Tibial nerve (tissue), 4 donors: ENCODE results near the gene RNF215. TPM values are rescaled to one million over a fixed set of nuclear protein-coding genes. Genes with fewer than 3 reads are reported as not detected.

ENCODE experiments used
- DNase-seq, 2 donors: peaks; one replicate each; pipeline ENCODE4 v3.0.0-alpha.2; 2019; ENCODE audit warnings: low spot score in 2 of 2
- H3K27ac ChIP-seq, 4 donors: fragments of 200-600 bp; sonication (generic) in 3 of 4; one replicate each; pipeline ENCODE4 v1.5.1; 2017 to 2019; ENCODE audit warnings: mild to moderate bottlenecking in 1 of 4
- H3K27me3 ChIP-seq, 2 donors: fragments of 200-600 bp; sonication (generic) in 1 of 2; one replicate each; pipeline versions ENCODE4 v1.5.1 to v1.6.0; 2017 to 2019
- H3K36me3 ChIP-seq, 3 donors: fragments of 200-600 bp; sonication (generic); one replicate each; pipeline ENCODE4 v1.5.1; 2018 to 2019
- H3K4me1 ChIP-seq, 4 donors: fragments of 200-600 bp; sonication (generic) in 3 of 4; one replicate each; pipeline ENCODE4 v1.5.1; 2017 to 2019
- H3K4me3 ChIP-seq, 4 donors: fragments of 200-600 bp; sonication (generic) in 3 of 4; one replicate each; pipeline ENCODE4 v1.5.1; 2017 to 2019; ENCODE audit warnings: mild to moderate bottlenecking in 1 of 4, moderate library complexity in 1 of 4
- H3K9me3 ChIP-seq, 4 donors: fragments of 200-600 bp; sonication (generic) in 3 of 4; one replicate each; pipeline ENCODE4 v1.5.1; 2017 to 2019
- CTCF ChIP-seq, 5 experiments: fragments of 200-600 bp in 3 of 5; fragments of 450-650 bp in 2 of 5; sonication (generic) in 3 of 5; IDR thresholded peaks; one replicate each; pipeline ENCODE4 v1.5.1; 2016 to 2019; ENCODE audit warnings: antibody characterized with exemption in 5 of 5, mild to moderate bottlenecking in 3 of 5, moderate library complexity in 2 of 5
- EP300 ChIP-seq, 2 donors: sonication (generic); formaldehyde crosslinking; IDR thresholded peaks; one replicate each; pipeline ENCODE4 v1.6.1; 2017; ENCODE audit warnings: antibody characterized with exemption in 2 of 2, mild to moderate bottlenecking in 1 of 2
- POLR2A ChIP-seq, 2 donors: fragments of 450-650 bp; IDR thresholded peaks; one replicate each; pipeline ENCODE4 v1.6.1; 2017; ENCODE audit warnings: antibody characterized with exemption in 2 of 2, mild to moderate bottlenecking in 2 of 2, moderate library complexity in 2 of 2
- WGBS, 2 donors: methylation state at CpG; one replicate each; pipeline ENCODE4 v1.1.5; 2018; 5-methylcytosine and 5-hydroxymethylcytosine counted together
- total RNA-seq, 4 donors: library from RNA; depleted of rRNA; stranded (reverse); fragments of >200 nt; gene quantifications; one replicate each; pipeline ENCODE4 v1.1.0, GENCODE V29; 2016

The RNF215 gene
- 10 to 100 TPM; 19.9 to 42.4 (median 25.2) TPM for total RNA-seq

GRCh38 chr22:30386960-30387827 is at the start of gene RNF215:
TSS of gene RNF215 (minus strand) at chr22:30387411. CDS start at chr22:30387313, 98 bp downstream.
- no peaks in the 10 kb centered on the region for H3K27me3 ChIP-seq
- peaks cover 0 to 17% (median 10%) of the 10 kb centered on the region in 4 donors for H3K4me1 ChIP-seq
- H3K9me3 ChIP-seq = no peaks in the 10 kb centered on the region
- 1 to 2% methylated on average over 29 to 69 of the region's 95 CpGs for WGBS, 2 donors
- DNase-seq = peak; percentile 68 to 71
- peak within 1 kb of the TSS; percentile 53 to 85 (median 72) for H3K27ac ChIP-seq
- TF ChIP-seq POLR2A (IDR thresholded peaks at IDR 0.05) = no peak
- peak; percentile 93 to 99 (median 95) for TF ChIP-seq CTCF (IDR thresholded peaks at IDR 0.05)
- TF ChIP-seq EP300 (IDR thresholded peaks at IDR 0.05) = no peak
- H3K36me3 ChIP-seq = peaks cover 0 to 25% (median 0%) of the 10 kb centered on the region in 3 donors
- H3K4me3 ChIP-seq = peak within 1 kb of the TSS; percentile 52 to 70 (median 54)

DNA sequence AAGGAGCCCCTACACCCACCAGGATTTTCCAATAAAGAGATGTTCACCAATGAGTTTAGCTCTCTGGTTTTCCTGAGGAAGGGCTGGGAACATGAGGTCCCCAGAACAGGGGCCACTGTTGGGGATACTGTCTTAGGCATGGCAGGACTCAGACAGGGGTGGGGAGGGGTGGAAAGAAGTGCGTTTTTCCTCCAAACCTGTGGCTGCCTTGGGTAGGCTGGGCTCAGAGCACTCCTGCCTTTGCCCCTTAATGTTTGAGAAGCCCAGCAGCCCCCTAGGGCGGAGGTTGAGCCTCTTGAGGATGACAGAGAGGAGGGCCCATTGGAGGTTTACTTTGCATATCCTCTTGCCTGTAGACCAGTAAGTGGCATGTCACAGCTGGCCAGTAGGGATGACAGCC is 49.0 kb upstream of the RNF215 start:
- Histone ChIP-seq H3K36me3 (no peaks in the 10 kb centered on the region), H3K4me1 (no peaks in the 10 kb centered on the region), H3K9me3 (no peaks in the 10 kb centered on the region), H3K27ac (peak overlapping the region in 2 of 4 donors; percentile 15 to 45), H3K27me3 (peaks cover 0 to 3% of the 10 kb centered on the region in 2 donors), H3K4me3 (no peak overlapping the region)
- TF ChIP-seq CTCF (IDR thresholded peaks at IDR 0.05) = no peak
- no peak for TF ChIP-seq EP300 (IDR thresholded peaks at IDR 0.05)
- TF ChIP-seq POLR2A (IDR thresholded peaks at IDR 0.05) = no peak
- 91 to 92% methylated on average over 2 of the region's 2 CpGs for WGBS, 2 donors
- no peak for DNase-seq

DNA sequence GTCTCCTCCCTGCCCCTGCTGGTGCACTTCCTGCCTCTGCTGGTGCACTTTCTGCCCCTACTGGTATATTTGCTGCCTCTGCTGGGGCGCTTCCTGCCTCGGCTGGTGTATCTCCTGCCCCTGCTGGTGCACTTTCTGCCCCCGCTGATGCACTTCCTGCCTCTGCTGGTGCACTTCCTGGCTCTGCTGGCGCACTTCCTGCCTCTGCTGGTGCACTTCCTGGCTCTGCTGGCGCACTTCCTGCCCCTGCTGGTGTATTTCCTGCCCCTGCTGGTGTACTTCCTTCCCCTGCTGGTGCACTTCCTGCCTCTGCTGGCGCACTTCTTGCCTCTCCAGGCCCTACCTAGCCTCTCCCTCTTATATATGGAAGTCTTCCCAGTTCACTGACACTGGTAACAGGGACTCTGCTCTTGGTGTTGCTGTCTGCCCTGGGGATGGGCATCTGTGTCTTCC is 48.5 kb upstream of the RNF215 start:
- H3K4me1 ChIP-seq = no peaks in the 10 kb centered on the region
- no peaks in the 10 kb centered on the region for H3K36me3 ChIP-seq
- peak overlapping the region in 2 of 4 donors; percentile 15 to 50 for H3K27ac ChIP-seq
- no peak for DNase-seq
- H3K9me3 ChIP-seq = no peaks in the 10 kb centered on the region
- H3K27me3 ChIP-seq = peaks cover 0 to 3% of the 10 kb centered on the region in 2 donors
- no peak overlapping the region for H3K4me3 ChIP-seq
- peak in 2 of 5 experiments; percentile 7 to 14 for TF ChIP-seq CTCF (IDR thresholded peaks at IDR 0.05)
- TF ChIP-seq POLR2A (IDR thresholded peaks at IDR 0.05) = no peak
- WGBS, 2 donors = 73 to 84% methylated on average over 6 of the region's 6 CpGs

DNA sequence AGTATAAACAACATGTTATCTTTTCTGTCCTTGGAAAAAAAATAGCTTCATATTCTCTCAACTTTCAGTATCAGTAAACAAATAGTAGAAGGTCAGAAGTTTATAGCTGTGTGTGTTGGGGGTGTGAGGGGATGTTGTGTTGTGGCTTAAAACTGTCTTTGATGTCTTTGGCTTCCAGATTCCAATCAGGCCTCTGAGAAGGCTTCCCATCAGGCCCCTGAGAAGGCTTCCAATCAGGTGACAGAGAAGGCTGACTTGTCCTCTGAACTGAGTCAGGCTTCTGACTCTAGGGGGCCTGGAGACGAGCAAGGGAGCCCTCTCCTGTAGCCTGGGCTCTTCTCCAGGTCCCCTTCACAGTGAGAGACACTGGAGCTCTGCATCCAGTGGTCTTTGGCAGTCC is 47.6 kb upstream of the RNF215 start:
- 40 to 57% methylated on average over 1 of the region's 1 CpG for WGBS, 2 donors
- no peaks in the 10 kb centered on the region for H3K9me3 ChIP-seq
- H3K4me3 ChIP-seq = no peak overlapping the region
- peaks cover 0 to 2% of the 10 kb centered on the region in 2 donors for H3K27me3 ChIP-seq
- no peaks in the 10 kb centered on the region for H3K4me1 ChIP-seq
- DNase-seq = no peak
- no peak for TF ChIP-seq CTCF (IDR thresholded peaks at IDR 0.05)
- TF ChIP-seq POLR2A (IDR thresholded peaks at IDR 0.05) = no peak
- no peak for TF ChIP-seq EP300 (IDR thresholded peaks at IDR 0.05)
- peak overlapping the region in 1 of 4 donors; percentile 50 for H3K27ac ChIP-seq
- no peaks in the 10 kb centered on the region for H3K36me3 ChIP-seq

DNA sequence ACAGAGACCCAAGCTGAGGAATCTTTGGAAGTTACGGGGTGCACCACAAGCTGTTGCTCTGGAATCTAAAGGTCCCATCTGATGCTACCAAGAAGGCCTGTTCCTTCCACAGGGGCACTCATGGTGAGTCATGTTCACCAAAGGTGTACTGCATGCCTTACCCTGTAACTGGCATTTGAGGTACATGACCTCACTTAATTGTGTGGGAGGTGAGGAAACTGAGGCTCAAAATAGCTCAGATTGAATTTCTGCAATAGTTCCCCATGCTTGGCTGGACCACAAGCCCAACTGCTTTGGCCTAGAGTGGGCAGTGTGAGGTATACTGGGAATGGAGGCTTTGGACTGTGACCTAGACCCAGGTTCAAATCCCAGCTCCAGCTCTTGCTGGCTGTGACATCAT is 46.6 kb upstream of the RNF215 start:
- WGBS, 2 donors = 89 to 100% methylated on average over 1 of the region's 1 CpG
- H3K4me3 ChIP-seq = no peak overlapping the region
- TF ChIP-seq CTCF (IDR thresholded peaks at IDR 0.05) = no peak
- TF ChIP-seq POLR2A (IDR thresholded peaks at IDR 0.05) = no peak
- no peak for TF ChIP-seq EP300 (IDR thresholded peaks at IDR 0.05)

More for the DNA sequence above, 46.6 kb upstream of the RNF215 start:
- Histone ChIP-seq H3K36me3 (no peaks in the 10 kb centered on the region), H3K9me3 (no peaks in the 10 kb centered on the region), H3K27me3 (no peaks in the 10 kb centered on the region), H3K4me1 (no peaks in the 10 kb centered on the region), H3K27ac (no peak overlapping the region)
- DNase-seq = no peak
